Naive thymus-derived CD4-positive, alpha-beta T cell (primary cell): ENCODE measurements around the gene ADPRHL1. TPM values are rescaled to one million over a fixed set of nuclear protein-coding genes. Genes with fewer than 3 reads are reported as not detected.

ENCODE experiments used
- ATAC-seq: fragments of 150-1000 bp; cut with Tn5 transposase; 2 replicates; pipeline ENCODE4 v1.10.0; 2021; ENCODE audit warnings: mild to moderate bottlenecking, moderate library complexity
- CTCF ChIA-PET: fragments of 350-600 bp; sonication (Branson Sonifier 250); formaldehyde crosslinking; loops from one replicate; lab custom pipeline; 2021; ENCODE audit warnings: antibody characterized with exemption; lab: Charles Lee
- POLR2A ChIA-PET: fragments of 350-600 bp; sonication (Branson Sonifier 250); formaldehyde crosslinking; loops from one replicate; lab custom pipeline; 2021; ENCODE audit warnings: antibody characterized with exemption, inconsistent platforms; lab: Charles Lee
- DNase-seq, 9 donors: peaks; one replicate each; pipeline versions ENCODE4 v3.0.0 to v3.0.0-alpha.2; 2020 to 2022; ENCODE audit warnings: mixed read lengths in 1 of 9
- H3K27ac ChIP-seq: one replicate; pipeline ENCODE4 v1.7.0; 2013; ENCODE audit warnings: mild to moderate bottlenecking, low read depth, low read length, moderate library complexity
- H3K27me3 ChIP-seq, 2 donors: one replicate each; pipeline ENCODE4 v1.7.0; 2013; ENCODE audit warnings: low read length in 2 of 2, mild to moderate bottlenecking in 2 of 2, moderate library complexity in 2 of 2; ENCODE audit not compliant: control insufficient read depth in 2 of 2, insufficient read depth in 2 of 2
- H3K36me3 ChIP-seq, 3 experiments: 1 replicate in 2 of 3; 2 replicates in 1 of 3; pipeline ENCODE4 v1.7.0; 2013; ENCODE audit warnings: low read length in 3 of 3, mild to moderate bottlenecking in 3 of 3, moderate library complexity in 1 of 3; ENCODE audit not compliant: insufficient read depth in 3 of 3, control insufficient read depth in 2 of 3
- H3K4me1 ChIP-seq, 2 donors: one replicate each; pipeline ENCODE4 v1.7.0; 2013; ENCODE audit warnings: low read length in 2 of 2, mild to moderate bottlenecking in 2 of 2, moderate library complexity in 1 of 2; ENCODE audit not compliant: control insufficient read depth in 2 of 2, insufficient read depth in 2 of 2
- H3K4me3 ChIP-seq: 2 replicates; pipeline ENCODE4 v1.7.0; 2013; ENCODE audit warnings: mild to moderate bottlenecking, low read length
- H3K9me3 ChIP-seq, 3 experiments: 1 replicate in 2 of 3; 2 replicates in 1 of 3; pipeline ENCODE4 v1.7.0; 2013; ENCODE audit warnings: low read length in 3 of 3; ENCODE audit not compliant: control insufficient read depth in 2 of 3
- H3K27ac Mint-ChIP-seq, 9 donors: one replicate each; pipeline ENCODE4 v1.8.0; 2020 to 2022; ENCODE audit warnings: mixed read lengths in 9 of 9, mild to moderate bottlenecking in 8 of 9, moderate library complexity in 5 of 9, inconsistent platforms in 2 of 9
- H3K27me3 Mint-ChIP-seq, 5 donors: one replicate each; pipeline ENCODE4 v1.8.0; 2021 to 2022; ENCODE audit warnings: mixed read lengths in 5 of 5, mild to moderate bottlenecking in 1 of 5
- H3K36me3 Mint-ChIP-seq, 5 donors: one replicate each; pipeline ENCODE4 v1.8.0; 2020 to 2022; ENCODE audit warnings: mixed read lengths in 5 of 5, mild to moderate bottlenecking in 3 of 5, inconsistent platforms in 1 of 5
- H3K4me1 Mint-ChIP-seq, 7 donors: one replicate each; pipeline ENCODE4 v1.8.0; 2020 to 2022; ENCODE audit warnings: mixed read lengths in 7 of 7, mild to moderate bottlenecking in 3 of 7, inconsistent platforms in 1 of 7
- H3K4me3 Mint-ChIP-seq, 10 donors: one replicate each; pipeline ENCODE4 v1.8.0; 2020 to 2022; ENCODE audit warnings: mild to moderate bottlenecking in 10 of 10, mixed read lengths in 10 of 10, moderate library complexity in 6 of 10, inconsistent platforms in 2 of 10
- H3K9me3 Mint-ChIP-seq, 11 donors: one replicate each; pipeline ENCODE4 v1.8.0; 2020 to 2022; ENCODE audit warnings: mixed read lengths in 11 of 11, mild to moderate bottlenecking in 4 of 11, inconsistent platforms in 1 of 11, moderate library complexity in 1 of 11
- intact Hi-C, 2 donors: fragments of 100-400 bp; cut with micrococcal nuclease; formaldehyde crosslinking; loops; one replicate each; pipeline ENCODE4 v1.15.1; 2023
- polyA plus RNA-seq, 2 donors: library from polyadenylated mRNA; unstranded; fragments of 300-500 nt; fragmentation: Illumina TruSeq; gene quantifications; one replicate each; pipeline ENCODE4 v1.2.3, GENCODE V29; 2021
- total RNA-seq, 6 experiments: library from RNA in 5 of 6; stranded (reverse) in 5 of 6; gene quantifications; 1 replicate in 5 of 6; 2 replicates in 1 of 6; pipeline ENCODE4 v1.2.3 and lab custom pipeline; 2021 to 2026

Gene ADPRHL1
- total and polyA plus RNA-seq, 7 experiments from 2014 or later, result 0.12 to 2.0 (median 1.1) TPM; not detected in 1

DNA sequence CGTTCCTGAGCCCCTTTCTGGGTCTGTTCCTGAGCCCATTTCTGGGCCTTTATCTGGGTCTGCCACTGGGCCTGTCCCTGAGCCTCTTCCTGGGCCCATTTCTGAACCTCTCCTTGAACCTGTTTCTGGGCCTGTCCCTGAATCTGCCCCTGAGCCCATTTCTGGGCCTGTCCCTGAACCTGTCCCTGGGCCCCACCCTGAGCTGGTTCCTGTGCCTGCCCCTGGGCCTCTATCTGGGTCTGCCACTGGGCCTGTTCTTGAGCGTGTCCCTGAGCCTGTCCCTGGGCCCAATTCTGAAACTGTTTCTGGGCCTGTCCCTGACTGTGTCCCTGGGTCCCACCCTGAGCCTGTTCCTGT is 48.9 kb downstream of the ADPRHL1 start:
- intact Hi-C loops, result no loop called here
- H3K4me3 ChIP-seq, result no peak overlapping the region
- no peak for DNase-seq
- Mint-ChIP-seq H3K9me3 (no peaks in the 10 kb centered on the region), H3K27ac (no peak overlapping the region), H3K36me3 (peaks cover 0 to 4% (median 0%) of the 10 kb centered on the region in 5 donors), H3K27me3 (peaks cover 0 to 10% (median 5%) of the 10 kb centered on the region in 5 donors), H3K4me1 (no peaks in the 10 kb centered on the region), H3K4me3 (no peak overlapping the region)
- H3K4me1 ChIP-seq, result no peaks in the 10 kb centered on the region
- no peaks in the 10 kb centered on the region for H3K27me3 ChIP-seq
- POLR2A ChIA-PET, result no interaction called here
- no peak for ATAC-seq
- CTCF ChIA-PET, result no interaction called here
- no peaks in the 10 kb centered on the region for H3K36me3 ChIP-seq
- no peaks in the 10 kb centered on the region for H3K9me3 ChIP-seq
- no peak overlapping the region for H3K27ac ChIP-seq

GRCh38 chr13:113403255-113404104 is 49.8 kb downstream of the ADPRHL1 start:
- Histone ChIP-seq H3K4me1 (no peaks in the 10 kb centered on the region), H3K27me3 (no peaks in the 10 kb centered on the region), H3K36me3 (no peaks in the 10 kb centered on the region), H3K27ac (no peak overlapping the region), H3K9me3 (no peaks in the 10 kb centered on the region), H3K4me3 (no peak overlapping the region)
- H3K27me3 Mint-ChIP-seq, result peaks cover 0 to 6% (median 1%) of the 10 kb centered on the region in 5 donors
- no peak for DNase-seq
- intact Hi-C loops, result no loop called here
- H3K9me3 Mint-ChIP-seq, result no peaks in the 10 kb centered on the region
- no peak for ATAC-seq
- no peak overlapping the region for H3K4me3 Mint-ChIP-seq
- POLR2A ChIA-PET, result interaction anchor here (0.6 kb wide), 1 partner anchor 81 kb away, joined by 5 read pairs; no protein-coding TSS in a partner anchor
- peaks cover 0 to 4% (median 0%) of the 10 kb centered on the region in 5 donors for H3K36me3 Mint-ChIP-seq
- no peaks in the 10 kb centered on the region for H3K4me1 Mint-ChIP-seq
- CTCF ChIA-PET, result no interaction called here
- H3K27ac Mint-ChIP-seq, result no peak overlapping the region

GRCh38 chr13:113402471-113403254 is 50.6 kb downstream of the ADPRHL1 start:
- intact Hi-C loops, result no loop called here
- peaks cover 0 to 4% (median 0%) of the 10 kb centered on the region in 5 donors for H3K36me3 Mint-ChIP-seq
- DNase-seq (no peak), ATAC-seq (no peak)
- no peaks in the 10 kb centered on the region for H3K36me3 ChIP-seq
- H3K4me1 Mint-ChIP-seq, result no peaks in the 10 kb centered on the region
- ChIA-PET CTCF (no interaction called here), POLR2A (interaction anchor here (0.6 kb wide), 1 partner anchor 80 kb away, joined by 5 read pairs; no protein-coding TSS in a partner anchor)
- no peaks in the 10 kb centered on the region for H3K27me3 ChIP-seq
- no peak overlapping the region for H3K4me3 Mint-ChIP-seq
- no peaks in the 10 kb centered on the region for H3K9me3 Mint-ChIP-seq
- H3K9me3 ChIP-seq, result no peaks in the 10 kb centered on the region
- no peaks in the 10 kb centered on the region for H3K4me1 ChIP-seq
- H3K27ac Mint-ChIP-seq, result no peak overlapping the region
- H3K27me3 Mint-ChIP-seq, result peaks cover 0 to 5% (median 0%) of the 10 kb centered on the region in 5 donors
- H3K27ac ChIP-seq, result no peak overlapping the region
- no peak overlapping the region for H3K4me3 ChIP-seq

- no peak for ATAC-seq
- POLR2A ChIA-PET, result no interaction called here
- H3K27ac Mint-ChIP-seq, result no peak overlapping the region
- Histone ChIP-seq H3K9me3 (no peaks in the 10 kb centered on the region), H3K4me3 (no peak overlapping the region), H3K27ac (no peak overlapping the region), H3K4me1 (no peaks in the 10 kb centered on the region), H3K27me3 (no peaks in the 10 kb centered on the region), H3K36me3 (no peaks in the 10 kb centered on the region)
- H3K36me3 Mint-ChIP-seq, result no peaks in the 10 kb centered on the region
- intact Hi-C loops, result no loop called here
- no peaks in the 10 kb centered on the region for H3K27me3 Mint-ChIP-seq
- CTCF ChIA-PET, result no interaction called here
- H3K4me1 Mint-ChIP-seq, result no peaks in the 10 kb centered on the region
- H3K4me3 Mint-ChIP-seq, result no peak overlapping the region
- H3K9me3 Mint-ChIP-seq, result no peaks in the 10 kb centered on the region
- DNase-seq, result no peak
Measured at GRCh38 chr13:113401452-113402415, 51.6 kb downstream of the ADPRHL1 start.

DNA sequence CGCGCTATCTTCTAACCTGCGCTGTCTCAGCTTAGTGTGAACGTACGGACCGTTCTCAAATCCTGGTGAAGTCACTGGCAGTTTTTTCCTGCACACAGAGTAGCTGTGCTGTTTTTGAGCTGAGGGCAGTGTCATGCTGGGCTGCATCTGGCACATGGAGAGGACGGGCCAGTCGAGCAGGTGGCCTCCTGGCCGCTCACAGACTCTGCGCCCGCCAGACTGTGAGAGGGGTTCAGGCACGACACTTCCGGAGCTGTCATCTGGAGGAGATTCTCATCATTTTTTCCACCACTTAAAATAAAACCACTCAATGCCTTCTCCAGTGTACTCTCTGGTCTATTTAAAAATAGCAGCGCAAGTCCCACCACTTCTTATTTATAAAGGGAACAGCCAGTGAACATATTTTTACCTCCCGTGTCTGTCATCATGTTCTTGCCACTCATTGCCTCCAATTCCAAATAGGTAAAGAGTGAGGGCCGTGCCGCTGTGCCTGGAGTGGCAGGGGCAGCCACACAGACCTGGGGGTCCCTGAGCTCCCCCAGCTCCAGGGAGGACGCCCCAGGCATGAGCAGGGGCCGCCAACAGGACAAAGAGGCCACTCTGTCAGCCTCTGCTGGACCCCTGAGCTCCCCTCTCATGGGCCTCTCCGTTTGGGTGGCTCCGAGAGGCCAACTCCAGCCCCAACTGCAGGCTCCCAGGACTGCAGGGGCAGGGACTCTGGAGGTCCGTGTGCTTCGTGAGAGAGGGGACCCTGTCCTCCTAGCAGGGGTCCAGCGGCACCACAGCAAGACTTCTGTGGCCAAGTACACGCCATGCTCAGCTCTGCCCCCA is 52.5 kb downstream of the ADPRHL1 start:
- DNase-seq (no peak), ATAC-seq (no peak)
- Histone ChIP-seq H3K9me3 (no peaks in the 10 kb centered on the region), H3K4me1 (no peaks in the 10 kb centered on the region), H3K4me3 (no peak overlapping the region), H3K27me3 (no peaks in the 10 kb centered on the region), H3K36me3 (no peaks in the 10 kb centered on the region), H3K27ac (no peak overlapping the region)
- H3K9me3 Mint-ChIP-seq, result no peaks in the 10 kb centered on the region
- intact Hi-C loops, result no loop called here
- H3K36me3 Mint-ChIP-seq, result no peaks in the 10 kb centered on the region
- no peak overlapping the region for H3K27ac Mint-ChIP-seq
- H3K27me3 Mint-ChIP-seq, result no peaks in the 10 kb centered on the region
- CTCF ChIA-PET, result interaction anchor here (0.6 kb wide), 1 partner anchor 92 kb away, joined by 3 read pairs; no protein-coding TSS in a partner anchor
- POLR2A ChIA-PET, result no interaction called here
- H3K4me3 Mint-ChIP-seq, result no peak overlapping the region
- no peaks in the 10 kb centered on the region for H3K4me1 Mint-ChIP-seq
